T-helper 2 cell treated with Interferon-gamma antibody and Interleukin-4, amounts not matched to agents 5 μg/mL and 100 μg/mL, for 36 hours (primary cell): ENCODE measurements around the gene SEC31A.
"Not testable (repeated sequence)": the region's sequence is repeated elsewhere in the genome, so short reads cannot be mapped to it uniquely, and the experiment has no call there.

Experiments used
- DNase-seq: peaks from one replicate; pipeline ENCODE4 v3.0.0; 2021; ENCODE audit warnings: low spot score
- H3K27ac Mint-ChIP-seq: one replicate; pipeline ENCODE4 v1.8.0; 2021; ENCODE audit warnings: mild to moderate bottlenecking, mixed read lengths
- H3K27me3 Mint-ChIP-seq: one replicate; pipeline ENCODE4 v1.8.0; 2021; ENCODE audit warnings: low read depth, mixed read lengths
- H3K36me3 Mint-ChIP-seq: one replicate; pipeline ENCODE4 v1.8.0; 2021; ENCODE audit warnings: low read depth, mixed read lengths
- H3K4me1 Mint-ChIP-seq: one replicate; pipeline ENCODE4 v1.8.0; 2021; ENCODE audit warnings: low read depth, mixed read lengths
- H3K4me3 Mint-ChIP-seq: one replicate; pipeline ENCODE4 v1.8.0; 2022; ENCODE audit warnings: mild to moderate bottlenecking, moderate library complexity, mixed read lengths
- H3K9me3 Mint-ChIP-seq: one replicate; pipeline ENCODE4 v1.8.0; 2021; ENCODE audit warnings: mixed read lengths

The SEC31A gene

GRCh38 chr4:82890901-82891706, at the start of gene SEC31A:
TSS of gene SEC31A (minus strand) at chr4:82891153. CDS start at chr4:82881936, 9,217 bp downstream.
- peak within 1 kb of the TSS; percentile 94 for H3K4me3 Mint-ChIP-seq
- no peaks in the 10 kb centered on the region for H3K27me3 Mint-ChIP-seq
- H3K9me3 Mint-ChIP-seq, result no peaks in the 10 kb centered on the region
- DNase-seq, result peak; percentile 96
- H3K27ac Mint-ChIP-seq, result peak within 1 kb of the TSS; percentile 97
- H3K4me1 Mint-ChIP-seq, result peaks cover 40% of the 10 kb centered on the region
- H3K36me3 Mint-ChIP-seq, result peaks cover 34% of the 10 kb centered on the region

GRCh38 chr4:82939414-82939813, 48.5 kb upstream of the SEC31A start:
- no peak overlapping the region for H3K4me3 Mint-ChIP-seq
- H3K9me3 Mint-ChIP-seq, result no peaks in the 10 kb centered on the region
- peaks cover 1% of the 10 kb centered on the region for H3K4me1 Mint-ChIP-seq
- DNase-seq, result no peak
- no peak overlapping the region for H3K27ac Mint-ChIP-seq
- no peaks in the 10 kb centered on the region for H3K27me3 Mint-ChIP-seq
- peaks cover 54% of the 10 kb centered on the region for H3K36me3 Mint-ChIP-seq

GRCh38 chr4:82934441-82934840, 43.5 kb upstream of the SEC31A start:
- H3K36me3 Mint-ChIP-seq, result peaks cover 52% of the 10 kb centered on the region

GRCh38 chr4:82930848-82931755, 40.1 kb upstream of the SEC31A start:
- Mint-ChIP-seq H3K4me1 (no peaks in the 10 kb centered on the region), H3K36me3 (peaks cover 43% of the 10 kb centered on the region), H3K9me3 (no peaks in the 10 kb centered on the region), H3K4me3 (no peak overlapping the region), H3K27ac (no peak overlapping the region), H3K27me3 (no peaks in the 10 kb centered on the region)
- no peak for DNase-seq

More at GRCh38 chr4:82934441-82934840, 43.5 kb upstream of the SEC31A start:
- no peak overlapping the region for H3K27ac Mint-ChIP-seq
- no peaks in the 10 kb centered on the region for H3K9me3 Mint-ChIP-seq
- no peaks in the 10 kb centered on the region for H3K27me3 Mint-ChIP-seq
- no peak for DNase-seq
- H3K4me1 Mint-ChIP-seq, result no peaks in the 10 kb centered on the region
- H3K4me3 Mint-ChIP-seq, result no peak overlapping the region

DNA sequence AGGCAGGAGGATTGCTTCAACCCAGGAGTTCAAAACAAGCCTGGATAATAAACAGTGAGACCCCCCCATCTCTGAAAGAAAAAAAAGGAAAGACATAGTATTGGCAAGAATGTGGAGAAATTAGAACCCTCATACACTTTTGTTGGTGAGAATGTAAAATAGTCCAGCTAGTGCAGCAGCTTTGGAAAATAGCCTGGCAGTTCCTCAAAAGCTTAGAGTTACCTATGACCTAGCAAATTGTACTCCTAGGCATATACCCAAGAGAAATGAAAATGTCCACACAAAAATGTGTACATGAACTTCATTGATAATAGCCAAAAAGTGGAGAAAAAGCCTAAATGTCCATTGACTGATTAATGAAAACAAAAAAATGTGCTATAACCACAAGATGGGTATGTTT, 30.8 kb upstream of the SEC31A start:
- Mint-ChIP-seq H3K36me3 (peaks cover 13% of the 10 kb centered on the region), H3K4me3 (no peak overlapping the region), H3K27me3 (no peaks in the 10 kb centered on the region), H3K27ac (no peak overlapping the region), H3K9me3 (no peaks in the 10 kb centered on the region), H3K4me1 (no peaks in the 10 kb centered on the region)
- DNase-seq, result no peak

DNA sequence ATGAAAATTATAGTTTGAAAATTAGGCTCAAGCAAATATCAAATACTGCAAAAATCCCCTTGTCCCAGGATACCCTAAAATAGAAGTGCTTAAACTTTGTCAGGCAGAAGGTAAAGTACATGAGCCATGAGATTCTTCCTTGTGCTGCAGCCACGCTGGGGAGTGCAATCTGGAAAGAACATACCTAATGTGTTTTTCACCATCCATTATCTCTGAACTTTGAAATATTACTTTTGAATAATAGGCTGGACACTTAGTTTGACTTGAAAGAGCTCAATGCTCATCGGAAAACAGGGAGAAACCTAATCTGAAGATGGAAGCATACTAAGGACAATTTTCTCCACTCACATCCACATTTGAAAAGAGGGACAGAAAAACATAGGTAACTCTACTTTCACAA, 28.4 kb upstream of the SEC31A start:
- no peaks in the 10 kb centered on the region for H3K27me3 Mint-ChIP-seq
- peaks cover 11% of the 10 kb centered on the region for H3K36me3 Mint-ChIP-seq
- no peaks in the 10 kb centered on the region for H3K4me1 Mint-ChIP-seq
- H3K27ac Mint-ChIP-seq, result no peak overlapping the region
- no peaks in the 10 kb centered on the region for H3K9me3 Mint-ChIP-seq
- no peak for DNase-seq
- no peak overlapping the region for H3K4me3 Mint-ChIP-seq

GRCh38 chr4:82918091-82918490, 27.1 kb upstream of the SEC31A start:
- Mint-ChIP-seq H3K36me3 (peaks cover 8% of the 10 kb centered on the region), H3K27ac (no peak overlapping the region), H3K4me1 (no peaks in the 10 kb centered on the region), H3K27me3 (no peaks in the 10 kb centered on the region), H3K4me3 (no peak overlapping the region), H3K9me3 (no peaks in the 10 kb centered on the region)
- DNase-seq, result no peak

GRCh38 chr4:82913968-82914367, 23.0 kb upstream of the SEC31A start:
- not testable (repeated sequence) for H3K4me1 Mint-ChIP-seq, H3K9me3 Mint-ChIP-seq, H3K36me3 Mint-ChIP-seq, H3K27ac Mint-ChIP-seq, H3K27me3 Mint-ChIP-seq, DNase-seq, H3K4me3 Mint-ChIP-seq

- H3K9me3 Mint-ChIP-seq, result no peaks in the 10 kb centered on the region
- H3K27ac Mint-ChIP-seq, result no peak overlapping the region
- peaks cover 10% of the 10 kb centered on the region for H3K36me3 Mint-ChIP-seq
- H3K27me3 Mint-ChIP-seq, result no peaks in the 10 kb centered on the region
- no peak overlapping the region for H3K4me3 Mint-ChIP-seq
- no peak for DNase-seq
- no peaks in the 10 kb centered on the region for H3K4me1 Mint-ChIP-seq
Observed at GRCh38 chr4:82913305-82913704, 22.4 kb upstream of the SEC31A start.

DNA sequence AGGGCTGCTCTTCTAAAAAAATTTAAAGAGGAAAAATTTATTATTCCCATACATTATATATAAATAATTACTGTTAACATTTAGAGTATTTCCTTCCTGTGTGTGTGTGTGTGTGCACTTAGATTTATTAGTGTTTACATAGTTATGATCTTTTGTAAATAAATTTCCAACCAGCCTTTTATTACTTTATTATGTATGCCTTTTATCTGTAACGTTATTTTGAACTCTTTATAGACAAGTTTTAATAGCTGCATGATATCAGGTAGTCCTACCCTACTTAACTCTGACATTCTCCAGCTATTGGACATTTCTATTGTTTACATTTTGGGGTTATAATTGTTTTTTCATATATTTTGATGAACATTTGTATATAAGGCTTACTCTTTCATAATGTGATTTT, 18.4 kb upstream of the SEC31A start:
- H3K4me1 Mint-ChIP-seq, result peaks cover 13% of the 10 kb centered on the region
- H3K27ac Mint-ChIP-seq, result no peak overlapping the region
- no peak overlapping the region for H3K4me3 Mint-ChIP-seq
- H3K27me3 Mint-ChIP-seq, result peaks cover 3% of the 10 kb centered on the region
- no peaks in the 10 kb centered on the region for H3K9me3 Mint-ChIP-seq
- peaks cover 5% of the 10 kb centered on the region for H3K36me3 Mint-ChIP-seq
- DNase-seq, result no peak

- Mint-ChIP-seq H3K9me3 (no peaks in the 10 kb centered on the region), H3K4me1 (peaks cover 22% of the 10 kb centered on the region), H3K27ac (no peak overlapping the region), H3K4me3 (no peak overlapping the region), H3K36me3 (peaks cover 5% of the 10 kb centered on the region), H3K27me3 (peaks cover 3% of the 10 kb centered on the region)
- no peak for DNase-seq
Observed at GRCh38 chr4:82906469-82906868, 15.5 kb upstream of the SEC31A start.

- Mint-ChIP-seq H3K9me3 (no peaks in the 10 kb centered on the region), H3K4me1 (peaks cover 22% of the 10 kb centered on the region), H3K27me3 (peaks cover 3% of the 10 kb centered on the region), H3K36me3 (peaks cover 1% of the 10 kb centered on the region), H3K27ac (peak overlapping the region; percentile 43), H3K4me3 (peak overlapping the region; percentile 51)
- peak; percentile 67 for DNase-seq
Observed at GRCh38 chr4:82905205-82905604, 14.3 kb upstream of the SEC31A start.

DNA sequence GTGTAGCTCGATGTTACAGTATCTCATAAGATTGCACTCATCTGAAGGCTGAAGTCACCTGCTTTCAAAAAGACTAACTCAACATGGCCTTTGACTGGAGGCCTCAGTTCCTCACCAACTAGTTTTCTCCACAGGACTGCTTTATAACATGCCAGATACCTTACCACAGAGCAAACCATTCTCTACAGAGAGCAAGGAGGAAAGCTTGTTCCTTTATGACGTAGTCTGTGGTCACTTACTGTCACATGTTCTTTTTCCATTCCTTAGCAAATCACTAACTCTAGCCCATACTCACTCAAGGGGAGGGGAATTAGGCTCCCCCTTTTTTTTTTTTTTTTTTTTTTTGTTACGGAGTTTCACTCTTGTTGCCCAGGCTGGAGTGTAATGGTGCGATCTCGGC, 12.8 kb upstream of the SEC31A start:
- peak; percentile 67 for DNase-seq
- Mint-ChIP-seq H3K9me3 (no peaks in the 10 kb centered on the region), H3K4me3 (peak overlapping the region; percentile 45), H3K36me3 (peaks cover 6% of the 10 kb centered on the region), H3K27me3 (peaks cover 3% of the 10 kb centered on the region), H3K4me1 (peaks cover 26% of the 10 kb centered on the region), H3K27ac (peak overlapping the region; percentile 63)

GRCh38 chr4:82901183-82901718, 10.3 kb upstream of the SEC31A start:
- no peak for DNase-seq
- no peaks in the 10 kb centered on the region for H3K9me3 Mint-ChIP-seq
- no peak overlapping the region for H3K4me3 Mint-ChIP-seq
- H3K36me3 Mint-ChIP-seq, result peaks cover 17% of the 10 kb centered on the region
- H3K27me3 Mint-ChIP-seq, result no peaks in the 10 kb centered on the region
- peaks cover 40% of the 10 kb centered on the region for H3K4me1 Mint-ChIP-seq
- no peak overlapping the region for H3K27ac Mint-ChIP-seq
